H9 (cell line): ENCODE data around the gene ACTR2. TPM values are rescaled to one million over a fixed set of nuclear protein-coding genes. Genes with fewer than 3 reads are reported as not detected.

Experiments used
- DNase-seq: peaks from one replicate; pipeline ENCODE4 v3.0.0-alpha.2; 2017
- H2AFZ ChIP-seq: one replicate; pipeline ENCODE4 v1.6.1; 2013; ENCODE audit warnings: mild to moderate bottlenecking, low read length, control low read depth, moderate library complexity
- H2AK5ac ChIP-seq: 2 replicates; pipeline ENCODE4 v1.6.1; 2013; ENCODE audit warnings: low read length, control low read depth, mixed read lengths; ENCODE audit not compliant: insufficient read length
- H2BK120ac ChIP-seq: one replicate; pipeline ENCODE4 v1.6.1; 2013; ENCODE audit warnings: low read depth, mild to moderate bottlenecking, low read length, control low read depth, inconsistent platforms; ENCODE audit not compliant: poor library complexity, severe bottlenecking
- H2BK12ac ChIP-seq: 2 replicates; pipeline ENCODE4 v1.6.1; 2013; ENCODE audit warnings: low read length, control low read depth, mixed read lengths, low read depth; ENCODE audit not compliant: insufficient read length
- H2BK15ac ChIP-seq: 2 replicates; pipeline ENCODE4 v1.6.1; 2013; ENCODE audit warnings: low read depth, low read length, control low read depth
- H2BK20ac ChIP-seq: one replicate; pipeline ENCODE4 v1.6.1; 2013; ENCODE audit warnings: low read depth, mild to moderate bottlenecking, low read length, control low read depth, inconsistent platforms; ENCODE audit not compliant: poor library complexity, severe bottlenecking
- H2BK5ac ChIP-seq: 2 replicates; pipeline ENCODE4 v1.6.1; 2013; ENCODE audit warnings: low read length, control low read depth, mixed read lengths; ENCODE audit not compliant: insufficient read length
- H3K14ac ChIP-seq: 2 replicates; pipeline ENCODE4 v1.6.1; 2013; ENCODE audit warnings: low read length, control low read depth; ENCODE audit not compliant: insufficient read depth
- H3K18ac ChIP-seq: 2 replicates; pipeline ENCODE4 v1.6.1; 2013; ENCODE audit warnings: low read depth, mild to moderate bottlenecking, mixed read lengths, low read length, control low read depth; ENCODE audit not compliant: insufficient read length
- H3K23ac ChIP-seq: 2 replicates; pipeline ENCODE4 v1.6.1; 2013; ENCODE audit warnings: low read length, control low read depth, mixed read lengths, low read depth; ENCODE audit not compliant: insufficient read length
- H3K23me2 ChIP-seq: 2 replicates; pipeline ENCODE4 v1.6.1; 2013; ENCODE audit warnings: low read depth, mild to moderate bottlenecking, mixed read lengths, low read length, control low read depth; ENCODE audit not compliant: insufficient read length, poor library complexity, severe bottlenecking
- H3K27ac ChIP-seq: 2 replicates; pipeline ENCODE4 v1.5.1; 2013; ENCODE audit warnings: low read length, control low read depth, mixed read lengths, low read depth; ENCODE audit not compliant: insufficient read length
- H3K27me3 ChIP-seq: 2 replicates; pipeline ENCODE4 v1.6.1; 2013; ENCODE audit warnings: low read length, control low read depth, inconsistent platforms; ENCODE audit not compliant: insufficient read depth
- H3K4ac ChIP-seq: 2 replicates; pipeline ENCODE4 v1.6.1; 2013; ENCODE audit warnings: low read depth, mild to moderate bottlenecking, control low read depth, inconsistent platforms, low read length, moderate library complexity
- H3K4me1 ChIP-seq: 2 replicates; pipeline ENCODE4 v1.6.1; 2013; ENCODE audit warnings: low read length, control low read depth, inconsistent platforms; ENCODE audit not compliant: insufficient read depth
- H3K4me2 ChIP-seq: 2 replicates; pipeline ENCODE4 v1.6.1; 2013; ENCODE audit warnings: low read length, control low read depth, mixed read lengths; ENCODE audit not compliant: insufficient read length, insufficient read depth
- H3K56ac ChIP-seq: 2 replicates; pipeline ENCODE4 v1.6.1; 2013; ENCODE audit warnings: low read depth, mild to moderate bottlenecking, mixed read lengths, low read length, control low read depth; ENCODE audit not compliant: insufficient read length
- H3K79me1 ChIP-seq: 2 replicates; pipeline ENCODE4 v1.6.1; 2013; ENCODE audit warnings: low read depth, mild to moderate bottlenecking, moderate library complexity, low read length, control low read depth, inconsistent platforms; ENCODE audit not compliant: insufficient read depth, poor library complexity, severe bottlenecking
- H3K79me2 ChIP-seq: 2 replicates; pipeline ENCODE4 v1.6.1; 2013; ENCODE audit warnings: low read length, control low read depth, inconsistent platforms; ENCODE audit not compliant: insufficient read depth
- H3K9ac ChIP-seq: 2 replicates; pipeline ENCODE4 v1.6.1; 2013; ENCODE audit warnings: low read length, control low read depth, mixed read lengths; ENCODE audit not compliant: insufficient read length; ENCODE audit errors: extremely low read depth
- H3K9me3 ChIP-seq: one replicate; pipeline ENCODE4 v1.6.1; 2013; ENCODE audit warnings: low read depth, low read length, inconsistent platforms; ENCODE audit not compliant: control insufficient read depth
- H3T11ph ChIP-seq: one replicate; pipeline ENCODE4 v1.6.1; 2013; ENCODE audit warnings: mild to moderate bottlenecking, low read length, control low read depth, inconsistent platforms
- H4K20me1 ChIP-seq: one replicate; pipeline ENCODE4 v1.6.1; 2013; ENCODE audit not compliant: control insufficient read depth, insufficient read length, insufficient read depth
- H4K5ac ChIP-seq: 2 replicates; pipeline ENCODE4 v1.6.1; 2013; ENCODE audit warnings: low read depth, mild to moderate bottlenecking, mixed read lengths, low read length, control low read depth; ENCODE audit not compliant: insufficient read length
- H4K8ac ChIP-seq: replicated peaks from 2 replicates; pipeline ENCODE4 v1.6.1; 2013; ENCODE audit warnings: low read length, control low read depth, mixed read lengths, low read depth; ENCODE audit not compliant: insufficient read length
- H4K91ac ChIP-seq: 2 replicates; pipeline ENCODE4 v1.6.1; 2013; ENCODE audit warnings: low read depth, mild to moderate bottlenecking, moderate library complexity, mixed read lengths, low read length, control low read depth; ENCODE audit not compliant: insufficient read length
- H3K27ac Mint-ChIP-seq, 3 experiments: 2 replicates in 2 of 3; 3 replicates in 1 of 3; pipeline ENCODE4 v1.8.0; 2020 to 2021; ENCODE audit warnings: mixed read lengths in 3 of 3, mild to moderate bottlenecking in 1 of 3, moderate library complexity in 1 of 3
- H3K27me3 Mint-ChIP-seq: 2 replicates; pipeline ENCODE4 v1.8.0; 2021; ENCODE audit warnings: low read depth, mild to moderate bottlenecking, moderate library complexity, mixed read lengths
- H3K36me3 Mint-ChIP-seq, 3 experiments: 2 replicates in 2 of 3; 3 replicates in 1 of 3; pipeline ENCODE4 v1.8.0; 2020 to 2021; ENCODE audit warnings: low read depth in 3 of 3, mixed read lengths in 3 of 3; ENCODE audit not compliant: insufficient read depth in 1 of 3
- H3K4me1 Mint-ChIP-seq, 2 experiments: 2 replicates each; pipeline ENCODE4 v1.8.0; 2020; ENCODE audit warnings: mixed read lengths in 2 of 2
- H3K4me3 Mint-ChIP-seq, 2 experiments: 2 replicates in 1 of 2; 3 replicates in 1 of 2; pipeline ENCODE4 v1.8.0; 2020 to 2021; ENCODE audit warnings: mild to moderate bottlenecking in 2 of 2, mixed read lengths in 2 of 2, moderate library complexity in 1 of 2
- H3K9me3 Mint-ChIP-seq, 2 experiments: 2 replicates in 1 of 2; 3 replicates in 1 of 2; pipeline ENCODE4 v1.8.0; 2020; ENCODE audit warnings: mild to moderate bottlenecking in 2 of 2, mixed read lengths in 2 of 2, moderate library complexity in 1 of 2
- CTCF ChIP-seq: fragments of 200-600 bp; sonication (generic); conservative IDR thresholded peaks from 3 replicates; pipeline ENCODE4 v1.8.0; 2021; ENCODE audit warnings: antibody characterized with exemption, mild to moderate bottlenecking
- WGBS: extraction: QIAGEN DNeasy Blood & Tissue Kit; methylation state at CpG from one replicate; pipeline ENCODE4 v1.1.7; 2013; ENCODE audit warnings: missing lambda C conversion rate, low lambda C conversion rate, mixed read lengths; ENCODE audit not compliant: insufficient read length; ENCODE audit errors: extremely low coverage; 5-methylcytosine and 5-hydroxymethylcytosine counted together
- total RNA-seq: library from RNA; stranded (reverse); gene quantifications from 2 replicates; pipeline ENCODE4 v1.2.1, GENCODE V29; 2021

ACTR2 gene
- total RNA-seq, 1 experiment from 2014 or later: 176 TPM

- Mint-ChIP-seq H3K4me3 (no peak overlapping the region), H3K27me3 (peaks cover 76% of the 10 kb centered on the region), H3K9me3 (no peaks in the 10 kb centered on the region), H3K4me1 (peaks cover 6 to 13% of the 10 kb centered on the region in 2 experiments), H3K27ac (no peak overlapping the region), H3K36me3 (no peaks in the 10 kb centered on the region)
- H3T11ph ChIP-seq: no peak overlapping the region
- no peak overlapping the region for H4K5ac ChIP-seq
- H2AK5ac ChIP-seq: no peak overlapping the region
- no peak overlapping the region for H2BK5ac ChIP-seq
- H2BK12ac ChIP-seq: no peak overlapping the region
- no peak overlapping the region for H2AFZ ChIP-seq
- H3K23me2 ChIP-seq: no peaks in the 10 kb centered on the region
- no peak overlapping the region for H3K14ac ChIP-seq
- H3K79me1 ChIP-seq: no peaks in the 10 kb centered on the region
- H3K4me1 ChIP-seq: no peaks in the 10 kb centered on the region
- H4K20me1 ChIP-seq: no peaks in the 10 kb centered on the region
- H3K9me3 ChIP-seq: no peaks in the 10 kb centered on the region
- no peak for DNase-seq
- no peak overlapping the region for H4K91ac ChIP-seq
- no peaks in the 10 kb centered on the region for H3K79me2 ChIP-seq
- no peak overlapping the region for H3K18ac ChIP-seq
- no peak overlapping the region for H2BK120ac ChIP-seq
- no peak overlapping the region for H3K4me2 ChIP-seq
- no peak overlapping the region for H2BK15ac ChIP-seq
- no peak for TF ChIP-seq CTCF
- no peak overlapping the region for H3K4ac ChIP-seq
- no peak overlapping the region for H3K27ac ChIP-seq
- no peak overlapping the region for H3K23ac ChIP-seq
- no peak overlapping the region for H4K8ac ChIP-seq
- no peaks in the 10 kb centered on the region for H3K27me3 ChIP-seq
- H3K9ac ChIP-seq: no peak overlapping the region
- WGBS: no CpG with 5 or more reads among the region's 5 CpGs
- H2BK20ac ChIP-seq: no peak overlapping the region
- H3K56ac ChIP-seq: no peak overlapping the region
These were observed 65.7 kb downstream of the ACTR2 start for GRCh38 chr2:65293376-65293775.
